NCI-H526 treated with DMSO at 0.1 percent for 48 hours (cell line): Measurements from ENCODE around the gene TAF1.
A peak's percentile ranks its signal among the peaks of the same experiment; 100 is the strongest.
"Not testable (repeated sequence)": the region's sequence is repeated elsewhere in the genome, so short reads cannot be mapped to it uniquely, and the experiment has no call there.

Experiments used
- DNase-seq: peaks from one replicate; lab custom pipeline; 2025; lab: John Stamatoyannopoulos, UW

Gene TAF1

GRCh38 chrX:71365875-71366673, at the start of gene TAF1:
TSS of gene TAF1 (plus strand) at chrX:71366357. CDS start at chrX:71366375, 18 bp downstream.
- peak; percentile 94 for DNase-seq

GRCh38 chrX:71316959-71317358, 49.2 kb upstream of the TAF1 start:
- not testable (repeated sequence) for DNase-seq

GRCh38 chrX:71320126-71320525, 46.0 kb upstream of the TAF1 start:
- no peak for DNase-seq

- no peak for DNase-seq
These were observed 44.4 kb upstream of the TAF1 start for GRCh38 chrX:71321731-71322130.

GRCh38 chrX:71324452-71324851, 41.7 kb upstream of the TAF1 start:
- DNase-seq: not testable (repeated sequence)

- no peak for DNase-seq
These were observed 39.8 kb upstream of the TAF1 start for GRCh38 chrX:71326394-71326793.

- DNase-seq: not testable (repeated sequence)
These were observed 16.9 kb upstream of the TAF1 start for GRCh38 chrX:71349151-71349665.

GRCh38 chrX:71349867-71350266, 16.3 kb upstream of the TAF1 start:
- not testable (repeated sequence) for DNase-seq

GRCh38 chrX:71352439-71352838, 13.7 kb upstream of the TAF1 start:
- not testable (repeated sequence) for DNase-seq

- no peak for DNase-seq
These were observed 1.9 kb upstream of the TAF1 start for GRCh38 chrX:71364221-71364620.

GRCh38 chrX:71365356-71365874, 742 bp upstream of the TAF1 start:
- DNase-seq: no peak

- DNase-seq: no peak
These were observed 608 bp downstream of the TAF1 start for GRCh38 chrX:71366674-71367256.

- no peak for DNase-seq
These were observed 1.2 kb downstream of the TAF1 start for GRCh38 chrX:71367396-71367795.

GRCh38 chrX:71372388-71372787, 6.2 kb downstream of the TAF1 start:
- DNase-seq: no peak

GRCh38 chrX:71378732-71379131, 12.6 kb downstream of the TAF1 start:
- no peak for DNase-seq

GRCh38 chrX:71391725-71392124, 25.6 kb downstream of the TAF1 start:
- not testable (repeated sequence) for DNase-seq

- DNase-seq: no peak
These were observed 27.8 kb downstream of the TAF1 start for GRCh38 chrX:71393919-71394318.

- DNase-seq: no peak
These were observed 30.4 kb downstream of the TAF1 start for GRCh38 chrX:71396576-71396975.

- DNase-seq: no peak
These were observed 34.6 kb downstream of the TAF1 start for GRCh38 chrX:71400710-71401109.

GRCh38 chrX:71416260-71416659, 50.1 kb downstream of the TAF1 start:
- DNase-seq: not testable (repeated sequence)

- DNase-seq: no peak
These were observed 54.5 kb downstream of the TAF1 start for GRCh38 chrX:71420686-71421085.

- DNase-seq: no peak
These were observed 66.6 kb downstream of the TAF1 start for GRCh38 chrX:71432733-71433132.

GRCh38 chrX:71438750-71439149, 72.6 kb downstream of the TAF1 start:
- DNase-seq: no peak
